ENCODE results near the gene PLEKHH1. TPM values are rescaled to one million over a fixed set of nuclear protein-coding genes. Genes with fewer than 3 reads are reported as not detected.

PLEKHH1 gene
- polyA plus RNA-seq, 1 donor from 2014 or later: 34.1 TPM

DNA sequence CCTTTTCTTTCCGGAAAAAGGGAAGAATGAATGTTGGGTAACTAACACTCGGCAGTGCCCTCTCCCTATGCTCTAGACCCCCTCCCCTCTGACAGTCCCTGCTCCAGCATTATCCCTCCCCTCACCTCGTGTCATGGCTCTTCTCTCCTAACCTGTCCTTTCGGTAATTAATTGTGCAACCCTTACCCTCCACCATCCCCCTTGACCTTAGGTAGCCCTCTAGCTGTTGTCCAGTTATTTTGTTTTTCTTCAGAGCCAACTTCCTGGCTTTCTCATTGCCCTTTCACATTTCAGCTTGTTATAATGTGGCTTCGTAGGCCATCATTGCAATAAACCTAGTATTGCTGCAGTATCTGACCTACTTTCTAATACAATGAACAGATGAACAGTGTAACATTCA, 97.8 kb downstream of the PLEKHH1 start:
- Histone ChIP-seq H3K27me3 (ENCODE audit: insufficient read depth, low read depth, low read length) (no peaks in the 10 kb centered on the region), H2AFZ (ENCODE audit: low read depth, low read length) (no peak overlapping the region)
- TF ChIP-seq, protein P1, sequence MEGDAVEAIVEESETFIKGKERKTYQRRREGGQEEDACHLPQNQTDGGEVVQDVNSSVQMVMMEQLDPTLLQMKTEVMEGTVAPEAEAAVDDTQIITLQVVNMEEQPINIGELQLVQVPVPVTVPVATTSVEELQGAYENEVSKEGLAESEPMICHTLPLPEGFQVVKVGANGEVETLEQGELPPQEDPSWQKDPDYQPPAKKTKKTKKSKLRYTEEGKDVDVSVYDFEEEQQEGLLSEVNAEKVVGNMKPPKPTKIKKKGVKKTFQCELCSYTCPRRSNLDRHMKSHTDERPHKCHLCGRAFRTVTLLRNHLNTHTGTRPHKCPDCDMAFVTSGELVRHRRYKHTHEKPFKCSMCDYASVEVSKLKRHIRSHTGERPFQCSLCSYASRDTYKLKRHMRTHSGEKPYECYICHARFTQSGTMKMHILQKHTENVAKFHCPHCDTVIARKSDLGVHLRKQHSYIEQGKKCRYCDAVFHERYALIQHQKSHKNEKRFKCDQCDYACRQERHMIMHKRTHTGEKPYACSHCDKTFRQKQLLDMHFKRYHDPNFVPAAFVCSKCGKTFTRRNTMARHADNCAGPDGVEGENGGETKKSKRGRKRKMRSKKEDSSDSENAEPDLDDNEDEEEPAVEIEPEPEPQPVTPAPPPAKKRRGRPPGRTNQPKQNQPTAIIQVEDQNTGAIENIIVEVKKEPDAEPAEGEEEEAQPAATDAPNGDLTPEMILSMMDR (IDR thresholded peaks at IDR 0.05; ENCODE audit: poor library complexity, severe bottlenecking): no peak
- TF ChIP-seq RAD21 (conservative IDR thresholded peaks at IDR 0.05) (no peak), POLR2AphosphoS5 (IDR thresholded peaks at IDR 0.05) (no peak), SMC3 (conservative IDR thresholded peaks at IDR 0.05; ENCODE audit: poor library complexity) (no peak), MXI1 (conservative IDR thresholded peaks at IDR 0.05; ENCODE audit: poor library complexity, severe bottlenecking) (no peak), TAF1 (IDR thresholded peaks at IDR 0.05; ENCODE audit: low read depth) (no peak), REST (IDR thresholded peaks at IDR 0.05; ENCODE audit: borderline replicate concordance) (no peak), EP300 (conservative IDR thresholded peaks at IDR 0.05; ENCODE audit: poor library complexity, severe bottlenecking) (no peak)

DNA sequence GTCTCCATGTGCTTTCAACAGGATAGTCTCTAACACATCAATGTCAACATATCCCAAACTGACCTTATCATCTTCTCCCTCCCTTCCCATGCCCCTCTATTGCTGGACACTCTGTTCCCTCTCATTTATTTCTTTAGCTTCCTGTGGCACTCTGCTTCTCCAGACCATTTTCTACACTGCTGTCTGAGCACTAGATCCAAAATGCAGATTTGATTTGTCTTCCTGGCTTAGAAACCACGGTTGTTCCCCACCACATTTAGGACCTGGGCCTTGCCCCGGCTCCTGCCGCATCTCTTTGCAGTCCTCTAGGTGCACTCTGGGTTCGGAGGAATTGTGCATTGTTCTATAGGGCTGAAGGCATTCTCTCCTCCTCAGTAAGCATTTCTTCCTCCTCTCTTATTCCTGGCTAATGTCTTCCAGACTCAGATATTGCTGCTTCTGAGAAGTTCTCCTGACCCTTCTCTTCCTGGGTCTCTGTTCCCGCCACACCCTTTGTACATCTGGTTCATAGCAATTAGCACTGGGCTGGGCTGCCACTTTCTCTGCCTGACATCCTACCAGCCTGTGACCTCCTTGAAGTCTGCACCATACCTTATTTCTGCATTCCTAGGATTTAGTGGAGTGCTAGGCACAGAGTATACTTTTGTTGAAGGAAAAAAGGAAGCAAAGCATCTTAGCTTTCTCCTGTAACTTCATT, 100.5 kb downstream of the PLEKHH1 start:
- H2AFZ ChIP-seq (ENCODE audit: low read depth, low read length): no peak overlapping the region
- no peak for TF ChIP-seq RAD21 (conservative IDR thresholded peaks at IDR 0.05)
- no peak for TF ChIP-seq REST (IDR thresholded peaks at IDR 0.05; ENCODE audit: borderline replicate concordance)
- no peak for TF ChIP-seq POLR2AphosphoS5 (IDR thresholded peaks at IDR 0.05)
- TF ChIP-seq EP300 (conservative IDR thresholded peaks at IDR 0.05; ENCODE audit: poor library complexity, severe bottlenecking): no peak
- TF ChIP-seq TAF1 (IDR thresholded peaks at IDR 0.05; ENCODE audit: low read depth): no peak
- TF ChIP-seq SMC3 (conservative IDR thresholded peaks at IDR 0.05; ENCODE audit: poor library complexity): no peak
- no peak for TF ChIP-seq EZH2 (IDR thresholded peaks at IDR 0.05; ENCODE audit: borderline replicate concordance, insufficient read depth, low read length, poor library complexity, severe bottlenecking)
- TF ChIP-seq, protein P1 (IDR thresholded peaks at IDR 0.05; ENCODE audit: poor library complexity, severe bottlenecking): no peak
- TF ChIP-seq MXI1 (conservative IDR thresholded peaks at IDR 0.05; ENCODE audit: poor library complexity, severe bottlenecking): no peak
- H3K27me3 ChIP-seq (ENCODE audit: insufficient read depth, low read depth, low read length): no peaks in the 10 kb centered on the region
- H3K9me3 ChIP-seq (ENCODE audit: low read length): no peaks in the 10 kb centered on the region
- H4K20me1 ChIP-seq (ENCODE audit: insufficient read depth): no peaks in the 10 kb centered on the region
- H3K9ac ChIP-seq (ENCODE audit: low read length): no peak overlapping the region
- peaks cover 6% of the 10 kb centered on the region for H3K36me3 ChIP-seq (ENCODE audit: insufficient read depth, low read length)
- no peaks in the 10 kb centered on the region for H3K9me2 ChIP-seq (ENCODE audit: insufficient read depth, low read length)
- H3K27ac ChIP-seq (ENCODE audit: low read length): no peak overlapping the region
- no peaks in the 10 kb centered on the region for H3K79me2 ChIP-seq (replicated peaks; ENCODE audit: insufficient read depth, low read length)
- no peak overlapping the region for H3K4me2 ChIP-seq (ENCODE audit: low read length)
- H3F3A ChIP-seq (ENCODE audit: insufficient read depth, low read length, poor library complexity, severe bottlenecking): no peaks in the 10 kb centered on the region
- H3K4me3 ChIP-seq (ENCODE audit: low read length): no peak overlapping the region

More for the DNA sequence above, 97.8 kb downstream of the PLEKHH1 start:
- no peak overlapping the region for H3K4me3 ChIP-seq (ENCODE audit: low read length)
- H3K36me3 ChIP-seq (ENCODE audit: insufficient read depth, low read length): peaks cover 6% of the 10 kb centered on the region
- no peaks in the 10 kb centered on the region for H3K9me2 ChIP-seq (ENCODE audit: insufficient read depth, low read length)
- H4K20me1 ChIP-seq (ENCODE audit: insufficient read depth): no peaks in the 10 kb centered on the region
- no peaks in the 10 kb centered on the region for H3K9me3 ChIP-seq (ENCODE audit: low read length)
- H3K79me2 ChIP-seq (replicated peaks; ENCODE audit: insufficient read depth, low read length): no peaks in the 10 kb centered on the region
- H3K9ac ChIP-seq (ENCODE audit: low read length): no peak overlapping the region
- no peak overlapping the region for H3K4me2 ChIP-seq (ENCODE audit: low read length)
- no peak overlapping the region for H3K27ac ChIP-seq (ENCODE audit: low read length)
- H3F3A ChIP-seq (ENCODE audit: insufficient read depth, low read length, poor library complexity, severe bottlenecking): no peaks in the 10 kb centered on the region

Data from neural cell (in vitro differentiated cells).